Measurements from ENCODE around the gene GSG1L. TPM values are rescaled to one million over a fixed set of nuclear protein-coding genes. Genes with fewer than 3 reads are reported as not detected.

GSG1L gene
- total RNA-seq, 2 experiments from 2014 or later: not detected

DNA sequence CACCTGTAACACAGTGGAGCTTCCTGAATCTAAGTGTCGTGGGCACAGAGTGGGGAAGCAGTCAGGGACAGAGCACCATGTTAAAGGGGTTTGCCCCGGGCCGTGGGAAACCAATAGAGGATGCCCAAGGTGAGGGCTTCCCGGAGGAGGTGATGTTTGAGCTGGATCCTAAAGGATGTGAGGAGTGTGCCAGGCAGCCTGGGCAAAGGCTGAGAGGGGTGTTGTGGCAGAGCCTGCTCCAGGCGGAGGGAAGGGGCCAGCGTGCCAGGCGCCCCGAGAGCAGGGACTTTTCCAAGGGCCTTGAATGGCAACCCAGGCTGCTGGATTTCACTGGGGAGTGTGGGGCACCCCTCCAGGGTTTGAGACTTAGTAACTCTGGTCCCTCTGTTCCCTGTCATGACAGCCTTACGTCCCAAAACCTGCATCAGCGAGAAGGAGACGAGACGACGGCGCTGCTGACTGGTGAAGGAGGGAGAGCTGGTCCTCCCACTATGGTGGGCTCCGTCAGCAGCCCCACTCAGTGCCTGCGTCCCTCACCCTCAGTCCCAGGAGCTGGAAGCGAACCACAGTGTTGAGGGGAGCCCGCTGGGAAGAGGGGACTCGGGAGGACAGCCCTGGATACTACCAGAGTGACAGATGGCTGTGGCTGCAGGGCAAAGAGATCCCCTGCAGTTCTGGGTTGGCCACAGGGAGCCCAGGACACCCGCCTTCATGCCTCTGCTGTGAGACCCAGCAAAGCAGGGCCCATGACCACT lies 285.2 kb downstream of the GSG1L start:
- no peak overlapping the region for H3K4me3 Mint-ChIP-seq
- POLR2A ChIA-PET: no interaction called here
- peaks cover 2% of the 10 kb centered on the region for H3K36me3 Mint-ChIP-seq (ENCODE audit: low read depth)
- H3K9me3 Mint-ChIP-seq: no peaks in the 10 kb centered on the region
- no peaks in the 10 kb centered on the region for H3K4me1 Mint-ChIP-seq (ENCODE audit: low read depth)
- H3K27ac Mint-ChIP-seq: no peak overlapping the region
- no peak for DNase-seq
- H3K27me3 Mint-ChIP-seq: no peaks in the 10 kb centered on the region
- CTCF ChIA-PET: no interaction called here
- intact Hi-C loops (cut with micrococcal nuclease): no loop called here
- no peak for ATAC-seq
- TF ChIP-seq, protein P1, sequence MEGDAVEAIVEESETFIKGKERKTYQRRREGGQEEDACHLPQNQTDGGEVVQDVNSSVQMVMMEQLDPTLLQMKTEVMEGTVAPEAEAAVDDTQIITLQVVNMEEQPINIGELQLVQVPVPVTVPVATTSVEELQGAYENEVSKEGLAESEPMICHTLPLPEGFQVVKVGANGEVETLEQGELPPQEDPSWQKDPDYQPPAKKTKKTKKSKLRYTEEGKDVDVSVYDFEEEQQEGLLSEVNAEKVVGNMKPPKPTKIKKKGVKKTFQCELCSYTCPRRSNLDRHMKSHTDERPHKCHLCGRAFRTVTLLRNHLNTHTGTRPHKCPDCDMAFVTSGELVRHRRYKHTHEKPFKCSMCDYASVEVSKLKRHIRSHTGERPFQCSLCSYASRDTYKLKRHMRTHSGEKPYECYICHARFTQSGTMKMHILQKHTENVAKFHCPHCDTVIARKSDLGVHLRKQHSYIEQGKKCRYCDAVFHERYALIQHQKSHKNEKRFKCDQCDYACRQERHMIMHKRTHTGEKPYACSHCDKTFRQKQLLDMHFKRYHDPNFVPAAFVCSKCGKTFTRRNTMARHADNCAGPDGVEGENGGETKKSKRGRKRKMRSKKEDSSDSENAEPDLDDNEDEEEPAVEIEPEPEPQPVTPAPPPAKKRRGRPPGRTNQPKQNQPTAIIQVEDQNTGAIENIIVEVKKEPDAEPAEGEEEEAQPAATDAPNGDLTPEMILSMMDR (IDR thresholded peaks at IDR 0.05): no peak

DNA sequence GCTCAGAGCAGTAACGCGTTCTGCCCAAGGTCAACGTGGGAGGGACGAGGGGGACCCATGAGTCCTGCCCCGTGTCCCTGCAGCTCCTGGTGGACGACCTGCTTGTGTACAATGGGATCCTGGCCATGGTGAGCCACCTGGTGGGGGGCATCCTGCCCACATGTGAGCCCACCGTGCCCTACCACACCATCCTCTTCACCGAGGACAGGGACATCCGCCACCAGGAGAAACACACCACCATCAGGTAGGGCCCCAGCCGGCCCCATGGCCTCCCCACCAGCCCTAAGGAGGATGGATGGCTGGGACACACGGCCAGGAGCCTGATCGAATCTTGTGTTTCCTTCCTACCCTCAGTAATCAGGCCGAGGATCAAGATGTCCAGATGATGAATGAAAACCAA lies 286.0 kb downstream of the GSG1L start:
- DNase-seq (no peak), ATAC-seq (no peak)
- intact Hi-C loops (cut with micrococcal nuclease): no loop called here
- H3K27me3 Mint-ChIP-seq: no peaks in the 10 kb centered on the region
- CTCF ChIA-PET: no interaction called here
- no peaks in the 10 kb centered on the region for H3K4me1 Mint-ChIP-seq (ENCODE audit: low read depth)
- H3K9me3 Mint-ChIP-seq: no peaks in the 10 kb centered on the region
- H3K36me3 Mint-ChIP-seq (ENCODE audit: low read depth): peaks cover 2% of the 10 kb centered on the region
- H3K27ac Mint-ChIP-seq: no peak overlapping the region
- TF ChIP-seq, protein P1 (IDR thresholded peaks at IDR 0.05): no peak
- POLR2A ChIA-PET: no interaction called here
- H3K4me3 Mint-ChIP-seq: no peak overlapping the region

DNA sequence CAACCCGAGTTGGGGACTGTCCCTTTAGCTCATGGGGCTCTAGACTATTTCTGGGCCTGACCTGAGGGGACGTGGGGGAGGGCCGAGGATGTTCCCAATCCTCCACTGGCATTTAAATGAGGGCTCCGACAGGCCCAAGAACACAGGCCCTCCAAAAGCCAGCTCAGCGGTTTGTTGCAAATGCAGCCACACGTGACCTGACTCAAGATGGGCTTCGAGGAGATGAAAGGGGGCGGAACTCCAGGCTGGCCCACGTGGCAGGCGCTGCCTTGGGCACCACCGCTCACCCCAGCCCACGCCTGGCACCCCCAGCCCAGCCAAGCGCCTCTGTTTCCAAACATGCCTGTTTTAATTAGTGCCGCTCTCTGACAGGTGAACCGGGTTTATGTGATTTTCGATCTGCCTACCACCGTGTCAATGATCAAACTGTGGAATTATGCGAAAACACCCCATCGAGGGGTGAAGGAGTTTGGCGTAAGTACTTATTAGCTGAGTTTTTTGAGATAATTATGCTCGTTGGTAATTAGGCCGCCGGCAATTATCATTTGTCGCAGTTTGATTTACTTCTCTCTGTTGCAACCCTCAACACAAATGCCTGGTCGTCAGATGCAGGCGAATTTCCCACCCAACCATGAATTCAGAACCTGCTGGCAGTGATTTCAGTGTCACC lies 286.8 kb downstream of the GSG1L start:
- DNase-seq (no peak), ATAC-seq (no peak)
- Mint-ChIP-seq H3K27me3 (no peaks in the 10 kb centered on the region), H3K27ac (no peak overlapping the region), H3K36me3 (ENCODE audit: low read depth) (peaks cover 2% of the 10 kb centered on the region), H3K4me1 (ENCODE audit: low read depth) (no peaks in the 10 kb centered on the region), H3K9me3 (no peaks in the 10 kb centered on the region), H3K4me3 (no peak overlapping the region)
- TF ChIP-seq, protein P1 (IDR thresholded peaks at IDR 0.05): no peak
- POLR2A ChIA-PET: no interaction called here
- intact Hi-C loops (cut with micrococcal nuclease): no loop called here
- CTCF ChIA-PET: no interaction called here

DNA sequence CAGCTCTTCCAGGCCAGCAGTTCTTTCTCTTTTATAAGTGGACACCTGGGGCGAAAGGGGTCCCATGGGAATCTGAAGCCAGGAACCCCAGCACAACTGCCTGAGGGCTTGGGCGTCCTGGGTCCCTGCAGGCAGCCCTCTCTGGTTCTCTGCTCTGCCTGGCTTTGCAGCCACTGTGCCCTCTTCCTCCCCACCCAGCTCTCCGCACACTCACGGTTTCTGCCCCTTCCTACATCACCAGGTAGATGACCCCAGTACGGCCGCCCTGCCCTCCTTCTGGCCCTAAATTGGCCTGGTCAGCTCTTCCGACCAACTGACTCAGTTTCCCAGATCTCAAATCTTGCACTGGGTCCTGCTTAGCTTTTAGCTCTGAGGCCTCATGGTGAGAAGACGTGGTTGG lies 288.3 kb downstream of the GSG1L start:
- TF ChIP-seq, protein P1 (IDR thresholded peaks at IDR 0.05): no peak
- H3K36me3 Mint-ChIP-seq (ENCODE audit: low read depth): peaks cover 2% of the 10 kb centered on the region
- CTCF ChIA-PET: no interaction called here
- H3K9me3 Mint-ChIP-seq: no peaks in the 10 kb centered on the region
- intact Hi-C loops (cut with micrococcal nuclease): no loop called here
- POLR2A ChIA-PET: no interaction called here
- no peaks in the 10 kb centered on the region for H3K4me1 Mint-ChIP-seq (ENCODE audit: low read depth)
- DNase-seq (no peak), ATAC-seq (no peak)
- no peak overlapping the region for H3K4me3 Mint-ChIP-seq
- H3K27me3 Mint-ChIP-seq: no peaks in the 10 kb centered on the region
- H3K27ac Mint-ChIP-seq: no peak overlapping the region

DNA sequence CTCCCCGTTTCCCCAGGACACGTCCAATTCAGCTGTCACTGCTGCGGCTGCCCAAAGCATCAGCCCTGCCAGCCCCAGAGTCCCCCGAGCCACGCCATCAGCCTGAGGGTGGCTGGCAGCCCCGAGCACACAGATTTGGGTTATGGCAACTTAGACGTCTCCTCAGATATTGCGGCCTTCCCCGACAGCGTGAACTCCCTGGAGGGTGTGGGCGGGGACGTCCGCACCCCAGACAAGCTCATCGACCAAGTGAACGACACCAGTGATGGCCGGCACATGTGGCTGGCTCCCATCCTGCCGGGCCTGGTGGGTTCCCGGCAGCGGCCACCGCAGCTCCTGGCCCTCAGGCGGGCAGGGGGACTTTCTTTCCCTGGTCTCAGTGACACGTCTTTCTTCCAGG lies 288.7 kb downstream of the GSG1L start:
- CTCF ChIA-PET: no interaction called here
- intact Hi-C loops (cut with micrococcal nuclease): no loop called here
- ATAC-seq (no peak), DNase-seq (no peak)
- H3K36me3 Mint-ChIP-seq (ENCODE audit: low read depth): peaks cover 4% of the 10 kb centered on the region
- no peaks in the 10 kb centered on the region for H3K4me1 Mint-ChIP-seq (ENCODE audit: low read depth)
- H3K9me3 Mint-ChIP-seq: no peaks in the 10 kb centered on the region
- H3K4me3 Mint-ChIP-seq: no peak overlapping the region
- no peak overlapping the region for H3K27ac Mint-ChIP-seq
- TF ChIP-seq, protein P1 (IDR thresholded peaks at IDR 0.05): no peak
- no peaks in the 10 kb centered on the region for H3K27me3 Mint-ChIP-seq
- POLR2A ChIA-PET: no interaction called here

All from activated CD8-positive, alpha-beta T cell treated with anti-CD3 and anti-CD28 coated beads for 36 hours (primary cell).